Rectal smooth muscle tissue (tissue), 1 donor: ENCODE data around the gene CA5B.
"Not testable (repeated sequence)": the region's sequence is repeated elsewhere in the genome, so short reads cannot be mapped to it uniquely, and the experiment has no call there.

Source experiments
- H3K27ac ChIP-seq: one replicate; pipeline ENCODE4 v1.7.0; 2013; ENCODE audit warnings: low read depth, low read length, inconsistent platforms
- H3K27me3 ChIP-seq: one replicate; pipeline ENCODE4 v1.7.0; 2013; ENCODE audit warnings: low read length; ENCODE audit not compliant: control insufficient read depth, insufficient read depth
- H3K36me3 ChIP-seq: one replicate; pipeline ENCODE4 v1.7.0; 2013; ENCODE audit warnings: low read length; ENCODE audit not compliant: control insufficient read depth, insufficient read depth
- H3K4me1 ChIP-seq: one replicate; pipeline ENCODE4 v1.7.0; 2013; ENCODE audit warnings: low read length; ENCODE audit not compliant: control insufficient read depth, insufficient read depth
- H3K4me3 ChIP-seq: one replicate; pipeline ENCODE4 v1.7.0; 2013; ENCODE audit warnings: low read length
- H3K9ac ChIP-seq: one replicate; pipeline ENCODE4 v1.7.0; 2013; ENCODE audit warnings: low read length

CA5B gene

DNA sequence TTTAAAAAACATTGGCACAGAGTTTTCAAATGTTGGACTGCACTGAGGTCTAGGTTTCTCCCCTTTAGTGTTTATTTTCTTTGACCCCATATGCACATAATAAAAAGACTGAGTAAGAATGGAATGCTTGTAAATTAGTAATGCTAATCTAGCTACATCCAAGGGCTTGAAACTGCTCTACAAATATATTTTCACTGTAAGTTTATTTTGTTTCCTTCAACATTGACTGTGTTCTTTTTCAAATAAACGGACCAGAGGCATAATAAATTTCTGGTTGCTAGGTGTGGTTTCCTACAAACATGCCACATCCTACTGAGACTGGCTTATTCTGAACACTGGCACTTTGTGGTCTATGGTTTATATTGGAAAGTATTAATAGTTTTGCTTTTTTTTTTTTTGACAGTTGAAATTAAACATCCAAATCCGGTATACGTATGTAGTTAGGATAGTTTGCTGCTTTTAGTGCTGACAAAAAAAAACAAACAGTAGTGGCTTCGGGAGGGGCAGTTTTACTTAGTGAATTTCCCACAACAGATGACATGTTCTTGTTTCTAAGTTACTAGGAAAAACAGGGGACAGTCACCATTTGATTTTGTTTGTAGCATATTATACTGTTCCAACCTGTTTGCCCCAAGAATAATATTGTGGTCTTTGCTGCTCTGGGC, 13.2 kb downstream of the CA5B start:
- no peak overlapping the region for H3K4me3 ChIP-seq
- peaks cover 12% of the 10 kb centered on the region for H3K4me1 ChIP-seq
- no peak overlapping the region for H3K9ac ChIP-seq
- no peaks in the 10 kb centered on the region for H3K27me3 ChIP-seq
- H3K27ac ChIP-seq = peak overlapping the region; percentile 79
- H3K36me3 ChIP-seq = no peaks in the 10 kb centered on the region

DNA sequence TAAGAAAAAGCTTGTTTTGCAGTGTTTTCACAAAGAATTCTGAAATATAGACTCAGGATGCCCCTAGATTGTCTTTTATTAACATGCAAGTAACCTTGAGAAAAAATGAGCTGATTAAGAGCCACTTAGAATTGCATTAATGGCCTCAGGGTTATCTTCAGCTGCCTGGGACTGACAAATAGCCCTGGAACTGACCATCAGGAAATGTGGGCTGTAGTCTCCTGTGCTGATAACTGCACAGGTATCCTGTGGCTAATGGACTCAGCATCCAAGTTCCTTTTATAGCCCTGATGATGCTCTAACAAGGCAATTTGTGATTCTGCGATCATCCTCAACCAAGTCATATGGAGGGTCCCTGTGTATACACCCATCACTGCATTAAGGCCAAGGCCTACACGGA, 17.0 kb downstream of the CA5B start:
- Histone ChIP-seq H3K27ac (no peak overlapping the region), H3K36me3 (no peaks in the 10 kb centered on the region), H3K4me3 (no peak overlapping the region), H3K27me3 (no peaks in the 10 kb centered on the region), H3K4me1 (peaks cover 9% of the 10 kb centered on the region), H3K9ac (no peak overlapping the region)

DNA sequence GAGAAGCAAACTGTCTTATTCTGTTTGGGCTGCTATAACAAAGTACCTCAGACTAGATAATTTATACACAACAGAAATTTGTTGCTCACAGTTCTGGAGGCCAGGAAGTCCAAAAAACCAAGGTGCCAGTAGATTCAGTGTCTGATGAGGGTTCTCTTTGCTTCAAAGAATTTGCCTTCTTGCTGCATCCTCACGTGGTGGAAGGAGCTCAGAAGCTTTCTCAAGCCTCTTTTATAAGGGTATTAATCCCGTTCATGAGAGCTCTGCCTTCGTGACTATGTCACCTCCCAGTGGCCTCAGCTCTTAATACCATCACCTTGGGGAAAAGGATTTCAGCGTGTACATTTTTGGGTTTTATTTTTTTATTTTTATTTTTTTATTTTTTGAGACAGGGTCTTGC, 20.1 kb downstream of the CA5B start:
- no peaks in the 10 kb centered on the region for H3K27me3 ChIP-seq
- no peak overlapping the region for H3K9ac ChIP-seq
- H3K4me1 ChIP-seq = no peaks in the 10 kb centered on the region
- no peak overlapping the region for H3K27ac ChIP-seq
- no peaks in the 10 kb centered on the region for H3K36me3 ChIP-seq
- no peak overlapping the region for H3K4me3 ChIP-seq

DNA sequence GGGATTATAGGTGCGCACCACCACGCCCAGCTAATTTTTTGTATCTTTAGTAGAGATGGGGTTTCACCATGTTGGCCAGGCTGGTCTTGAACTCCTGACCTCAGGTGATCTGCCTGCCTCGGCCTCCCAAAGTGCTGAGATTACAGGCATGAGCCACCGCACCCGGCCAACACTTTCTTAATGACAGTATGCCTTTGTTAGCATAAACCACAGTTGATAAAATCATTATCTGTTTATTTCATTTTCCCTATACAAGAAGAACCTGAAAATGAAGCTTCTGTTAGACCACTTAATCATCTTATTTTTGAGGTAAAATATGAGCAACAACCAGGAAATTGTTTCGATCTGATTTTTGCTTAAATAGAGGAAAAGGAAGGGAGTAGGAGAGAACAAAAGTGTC, 21.8 kb downstream of the CA5B start:
- not testable (repeated sequence) for H3K4me1 ChIP-seq, H3K27ac ChIP-seq, H3K9ac ChIP-seq, H3K4me3 ChIP-seq, H3K27me3 ChIP-seq, H3K36me3 ChIP-seq

DNA sequence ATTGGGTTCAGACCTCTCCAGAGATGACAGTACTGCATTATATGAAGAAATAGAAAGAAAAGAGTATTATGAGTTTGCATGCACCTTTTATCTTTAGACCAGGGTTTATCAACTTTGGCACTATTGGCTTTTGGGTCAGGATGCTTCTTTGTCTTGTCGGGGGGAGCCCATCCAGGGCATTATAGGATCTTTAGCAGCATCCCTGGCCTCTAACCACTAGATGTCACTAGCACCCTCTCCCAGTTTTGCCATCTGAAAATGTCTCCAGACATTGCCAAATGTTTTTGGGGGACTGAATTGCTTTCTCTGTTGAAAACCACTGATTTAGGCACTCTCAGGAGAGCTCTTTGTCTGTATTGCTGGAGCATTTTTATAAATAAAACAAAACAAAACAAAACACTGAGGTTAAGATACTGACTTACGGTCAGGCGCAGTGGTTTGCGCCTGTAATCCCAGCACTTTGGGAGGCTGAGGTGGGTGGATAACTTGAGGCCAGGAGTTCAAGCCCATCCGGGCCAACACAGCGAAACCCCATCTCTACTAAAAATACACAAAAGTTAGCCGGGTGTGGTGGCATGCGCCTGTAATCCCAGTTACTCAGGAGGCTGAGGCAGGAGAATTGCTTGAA, 23.6 kb downstream of the CA5B start:
- Histone ChIP-seq H3K27me3 (no peaks in the 10 kb centered on the region), H3K36me3 (no peaks in the 10 kb centered on the region), H3K4me3 (no peak overlapping the region), H3K4me1 (no peaks in the 10 kb centered on the region), H3K9ac (no peak overlapping the region), H3K27ac (no peak overlapping the region)

DNA sequence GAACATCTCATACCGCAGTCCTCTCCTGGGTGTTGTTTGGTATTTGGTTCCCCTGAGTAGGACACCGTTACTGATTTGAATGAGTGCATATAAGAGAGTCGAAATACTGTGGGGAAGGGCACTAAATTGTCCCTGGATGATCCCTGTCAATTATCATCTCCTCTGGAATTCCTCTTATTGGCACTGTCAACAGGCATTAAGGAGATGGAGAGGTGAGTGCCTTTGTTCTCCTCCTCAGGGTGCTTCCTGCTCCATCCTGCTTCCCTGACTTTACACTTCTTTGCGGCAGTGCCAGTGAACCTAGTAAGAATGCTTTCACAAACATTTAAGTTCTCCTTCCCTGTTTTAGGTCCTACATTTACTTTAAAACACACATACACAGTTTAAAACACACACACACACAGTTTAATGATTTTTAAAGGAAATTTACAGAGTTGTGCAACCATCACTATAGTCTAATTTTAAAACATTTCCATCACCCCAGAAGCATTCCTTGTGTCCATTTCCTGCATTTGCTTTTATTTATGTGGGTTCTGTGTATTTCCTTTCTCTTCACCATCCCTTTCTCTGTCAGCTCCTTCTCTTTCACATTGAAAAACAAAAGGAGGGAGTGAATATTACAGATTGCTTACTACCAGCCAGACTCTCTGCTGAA, 31.4 kb downstream of the CA5B start:
- Histone ChIP-seq H3K4me3 (no peak overlapping the region), H3K36me3 (no peaks in the 10 kb centered on the region), H3K27me3 (no peaks in the 10 kb centered on the region), H3K4me1 (no peaks in the 10 kb centered on the region), H3K27ac (no peak overlapping the region), H3K9ac (no peak overlapping the region)

DNA sequence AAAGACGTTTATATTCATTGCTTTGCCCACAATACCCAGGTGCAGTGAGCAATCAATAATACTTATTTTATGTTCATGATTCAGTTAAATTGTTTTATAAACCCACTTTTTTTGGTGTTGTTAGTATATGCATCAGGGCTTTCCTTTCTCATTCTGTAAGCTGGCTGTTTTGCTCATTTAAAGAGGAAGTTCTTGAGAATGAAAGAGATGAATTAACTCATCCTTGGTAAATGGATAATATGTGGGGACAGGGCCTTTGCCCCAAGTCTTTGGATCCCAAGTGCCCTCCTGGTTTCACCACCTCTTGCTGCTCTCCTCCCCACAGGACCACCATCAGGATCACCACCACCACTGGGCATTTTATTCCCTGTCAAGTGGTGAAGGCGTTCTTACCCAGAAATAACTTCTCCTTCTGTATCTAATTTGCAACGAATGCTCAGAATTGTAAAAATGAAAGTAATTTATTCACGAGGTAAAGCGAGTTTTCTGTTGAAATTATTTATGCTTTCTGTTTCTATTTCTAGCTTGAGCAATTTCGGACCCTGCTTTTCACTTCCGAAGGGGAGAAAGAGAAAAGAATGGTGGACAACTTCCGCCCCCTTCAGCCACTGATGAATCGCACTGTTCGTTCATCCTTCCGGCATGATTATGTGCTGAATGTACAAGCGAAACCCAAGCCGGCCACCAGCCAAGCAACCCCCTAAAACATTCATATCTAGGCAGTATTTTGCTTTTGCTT, 44.1 kb downstream of the CA5B start:
- no peaks in the 10 kb centered on the region for H3K4me1 ChIP-seq
- H3K4me3 ChIP-seq = no peak overlapping the region
- H3K9ac ChIP-seq = no peak overlapping the region
- no peaks in the 10 kb centered on the region for H3K27me3 ChIP-seq
- no peak overlapping the region for H3K27ac ChIP-seq
- H3K36me3 ChIP-seq = no peaks in the 10 kb centered on the region

DNA sequence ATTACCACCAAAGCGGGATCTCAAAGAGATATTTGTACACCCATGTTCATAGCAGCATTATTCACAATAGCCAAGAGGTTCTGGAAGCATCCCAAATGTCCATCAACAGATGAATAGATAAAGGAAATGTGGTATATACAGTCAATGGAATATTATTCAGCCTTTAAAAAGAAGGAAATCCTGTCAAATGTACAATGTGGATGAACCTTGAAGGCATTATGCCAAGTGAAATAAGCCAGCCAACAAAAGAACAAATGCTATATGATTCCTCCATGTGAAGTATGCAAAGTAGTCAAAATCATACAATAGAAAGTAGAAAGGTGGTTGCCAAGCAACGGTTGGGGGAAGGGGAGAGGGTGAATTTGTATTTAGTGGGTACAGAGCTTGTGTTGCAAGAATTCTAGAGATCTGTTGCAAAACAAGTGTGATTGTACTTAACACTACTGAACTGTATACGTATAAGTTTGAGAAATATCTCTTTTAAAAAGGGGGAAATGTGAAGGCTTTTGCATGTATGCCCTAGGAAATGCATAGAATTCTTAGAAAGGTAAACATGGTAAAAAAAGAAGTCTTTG, 47.2 kb downstream of the CA5B start:
- Histone ChIP-seq H3K9ac (no peak overlapping the region), H3K36me3 (no peaks in the 10 kb centered on the region), H3K27ac (no peak overlapping the region), H3K27me3 (no peaks in the 10 kb centered on the region), H3K4me3 (no peak overlapping the region), H3K4me1 (no peaks in the 10 kb centered on the region)

DNA sequence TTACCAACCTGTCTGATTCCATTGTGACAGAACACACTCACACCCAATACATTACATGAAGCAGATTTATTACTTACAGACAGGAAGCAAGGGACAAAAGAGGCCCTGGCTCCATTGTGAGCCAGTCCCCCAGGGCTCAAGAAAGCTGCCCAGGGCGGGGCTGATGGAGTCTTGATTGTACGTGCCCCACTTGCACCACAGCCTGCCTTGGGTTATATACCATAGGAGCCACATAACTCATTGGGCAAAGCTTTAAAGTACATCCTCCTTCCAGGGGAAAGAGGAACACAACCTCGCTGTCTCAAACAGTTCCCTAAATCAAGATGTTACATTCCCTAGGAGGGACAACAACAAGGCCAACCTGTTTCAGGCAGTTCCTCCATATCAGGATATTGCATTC, 48.8 kb downstream of the CA5B start:
- H3K27ac ChIP-seq = no peak overlapping the region
- no peaks in the 10 kb centered on the region for H3K27me3 ChIP-seq

DNA sequence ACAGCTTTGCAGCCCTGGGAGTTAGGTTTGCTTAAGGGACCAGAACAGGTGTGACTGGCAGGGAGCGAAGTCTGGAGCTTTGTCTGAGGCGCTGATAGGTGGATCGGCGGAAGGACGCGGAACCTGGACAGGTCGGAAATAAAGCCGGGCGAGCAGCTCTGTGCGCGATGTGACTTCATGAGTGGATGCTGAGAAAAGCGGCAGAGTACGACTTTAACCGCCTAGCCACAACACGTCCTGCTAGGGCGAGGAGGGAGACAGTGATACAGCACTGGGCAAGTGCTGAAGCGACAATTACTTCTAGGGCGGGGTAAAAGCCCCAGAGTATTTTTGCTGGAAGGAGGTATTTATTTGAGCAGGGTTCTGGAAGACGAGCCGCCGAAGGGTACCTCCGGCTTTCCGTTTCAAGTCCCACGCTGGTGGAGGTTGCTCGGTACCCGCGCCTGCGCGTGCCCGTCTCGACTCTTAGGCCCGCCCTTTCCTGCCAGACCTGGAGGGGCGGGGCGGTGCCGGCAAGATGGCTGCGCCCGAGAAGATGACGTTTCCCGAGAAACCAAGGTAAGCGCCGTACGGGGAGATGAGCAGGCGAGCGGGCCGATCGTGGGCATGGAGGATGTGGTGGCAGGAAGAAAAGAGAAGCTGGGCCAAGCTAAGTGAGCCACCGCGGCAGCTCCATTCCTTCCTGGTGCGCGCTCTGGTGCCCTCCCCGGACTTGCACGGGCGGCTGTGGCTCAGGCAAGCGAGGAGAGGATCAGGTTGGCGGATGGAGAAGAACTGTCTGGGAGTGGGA, 52.1 kb downstream of the CA5B start, which contains the start of gene ZRSR2:
ZRSR2 (plus strand) TSS at position 506 of the 790 bp plus-strand sequence; CDS start at position 518, 12 bp downstream.
- H3K36me3 ChIP-seq = no peaks in the 10 kb centered on the region

More for the DNA sequence above, 48.8 kb downstream of the CA5B start:
- H3K9ac ChIP-seq = no peak overlapping the region
- no peak overlapping the region for H3K4me3 ChIP-seq
- no peaks in the 10 kb centered on the region for H3K36me3 ChIP-seq
- H3K4me1 ChIP-seq = no peaks in the 10 kb centered on the region

DNA sequence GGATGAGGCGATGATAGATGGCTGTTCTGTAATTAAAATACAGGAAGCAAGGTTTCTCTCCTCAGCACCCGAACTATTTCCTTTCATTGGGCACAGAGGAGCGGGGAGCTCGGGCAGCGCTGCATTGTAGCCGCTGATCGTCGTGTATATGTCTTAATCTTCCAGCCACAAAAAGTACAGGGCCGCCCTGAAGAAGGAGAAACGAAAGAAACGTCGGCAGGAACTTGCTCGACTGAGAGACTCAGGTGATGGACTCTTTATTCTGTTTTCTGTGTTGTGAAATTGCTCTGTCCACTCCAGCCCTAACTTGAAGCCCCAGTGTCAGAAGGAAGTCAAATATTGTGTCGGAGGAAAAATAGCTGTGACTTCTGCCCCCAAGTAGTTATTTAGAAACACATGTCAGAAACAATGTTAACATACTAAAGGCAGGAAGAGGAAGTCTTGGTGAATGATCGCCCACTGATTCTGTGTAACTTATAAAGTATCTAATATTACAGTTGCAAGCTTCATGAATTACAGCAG, 52.8 kb downstream of the CA5B start:
- Histone ChIP-seq H3K27me3 (no peaks in the 10 kb centered on the region), H3K36me3 (no peaks in the 10 kb centered on the region), H3K9ac (peak overlapping the region; percentile 16), H3K27ac (peak overlapping the region; percentile 33), H3K4me3 (peak overlapping the region; percentile 76), H3K4me1 (no peaks in the 10 kb centered on the region)

More for the DNA sequence above, 52.1 kb downstream of the CA5B start, which contains the start of gene ZRSR2:
- peak within 1 kb of the TSS; percentile 76 for H3K4me3 ChIP-seq
- H3K9ac ChIP-seq = peak within 1 kb of the TSS; percentile 35
- no peaks in the 10 kb centered on the region for H3K27me3 ChIP-seq
- H3K27ac ChIP-seq = peak within 1 kb of the TSS; percentile 33
- no peaks in the 10 kb centered on the region for H3K4me1 ChIP-seq
